A673 (cell line): ENCODE data around the gene LRRC37A.
"Not testable (repeated sequence)": the region's sequence is repeated elsewhere in the genome, so short reads cannot be mapped to it uniquely, and the experiment has no call there.

Experiments
- EZH2 ChIP-seq: fragments of 200-600 bp; sonication (generic); IDR thresholded peaks from 2 replicates; pipeline ENCODE4 v1.6.1; 2017; ENCODE audit warnings: borderline replicate concordance, low read depth, mild to moderate bottlenecking, mixed read lengths, antibody characterized with exemption, low read length; ENCODE audit not compliant: poor library complexity, severe bottlenecking
- TF ChIP-seq, protein P1 (sequence below): fragments of 300-800, 200-600 bp; sonication (generic); conservative IDR thresholded peaks from 2 replicates; pipeline ENCODE4 v1.5.1; 2017; ENCODE audit warnings: low read depth, mild to moderate bottlenecking, antibody characterized with exemption, low read length, moderate library complexity, mixed read lengths

DNA sequence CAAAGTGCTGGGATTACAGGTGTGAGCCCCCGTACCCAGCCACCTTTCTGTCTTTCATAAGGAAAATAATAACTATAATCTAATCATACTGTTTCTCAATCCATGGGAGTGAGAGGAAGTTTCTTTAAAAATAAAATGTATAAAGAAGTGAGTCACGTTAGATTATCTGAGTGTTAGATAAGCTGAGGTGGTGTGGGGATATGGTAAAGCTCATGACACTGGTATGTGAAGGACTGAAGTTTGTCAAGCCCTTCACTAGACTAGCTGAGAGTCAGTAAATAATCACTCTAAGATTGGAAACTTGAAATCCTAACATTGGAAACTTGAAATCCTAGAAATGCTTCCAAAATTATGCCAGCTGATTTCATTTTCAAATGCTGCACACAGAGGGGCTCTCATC lies 9.4 kb upstream of the LRRC37A start:
- TF ChIP-seq, protein P1, sequence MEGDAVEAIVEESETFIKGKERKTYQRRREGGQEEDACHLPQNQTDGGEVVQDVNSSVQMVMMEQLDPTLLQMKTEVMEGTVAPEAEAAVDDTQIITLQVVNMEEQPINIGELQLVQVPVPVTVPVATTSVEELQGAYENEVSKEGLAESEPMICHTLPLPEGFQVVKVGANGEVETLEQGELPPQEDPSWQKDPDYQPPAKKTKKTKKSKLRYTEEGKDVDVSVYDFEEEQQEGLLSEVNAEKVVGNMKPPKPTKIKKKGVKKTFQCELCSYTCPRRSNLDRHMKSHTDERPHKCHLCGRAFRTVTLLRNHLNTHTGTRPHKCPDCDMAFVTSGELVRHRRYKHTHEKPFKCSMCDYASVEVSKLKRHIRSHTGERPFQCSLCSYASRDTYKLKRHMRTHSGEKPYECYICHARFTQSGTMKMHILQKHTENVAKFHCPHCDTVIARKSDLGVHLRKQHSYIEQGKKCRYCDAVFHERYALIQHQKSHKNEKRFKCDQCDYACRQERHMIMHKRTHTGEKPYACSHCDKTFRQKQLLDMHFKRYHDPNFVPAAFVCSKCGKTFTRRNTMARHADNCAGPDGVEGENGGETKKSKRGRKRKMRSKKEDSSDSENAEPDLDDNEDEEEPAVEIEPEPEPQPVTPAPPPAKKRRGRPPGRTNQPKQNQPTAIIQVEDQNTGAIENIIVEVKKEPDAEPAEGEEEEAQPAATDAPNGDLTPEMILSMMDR, result not testable (repeated sequence)
- TF ChIP-seq EZH2, result not testable (repeated sequence)
